HCT116 (cell line): ENCODE measurements around the gene NOL11. TPM values are rescaled to one million over a fixed set of nuclear protein-coding genes. Genes with fewer than 3 reads are reported as not detected.

Experiments
- ATAC-seq: fragments of 200-7000 bp; cut with Tn5 transposase; 2 replicates; pipeline ENCODE4 v1.9.1; 2020; ENCODE audit warnings: mild to moderate bottlenecking, moderate library complexity
- BruUV-seq: library from RNA; stranded (reverse); fragments of 400-500 nt; replicated peaks from 2 replicates; lab custom pipeline; 2021; lab: Mats Ljungman, UMichigan
- CTCF ChIA-PET: fragments of 300-600 bp; sonication (Branson Sonifier 250); formaldehyde crosslinking; loops from one replicate; lab custom pipeline; 2021; ENCODE audit warnings: antibody characterized with exemption; lab: Charles Lee
- POLR2A ChIA-PET: fragments of 300-600, 350-600 bp; sonication (Branson Sonifier 250); formaldehyde crosslinking; loops from one replicate; lab custom pipeline; 2021; ENCODE audit warnings: antibody characterized with exemption; lab: Charles Lee
- RAD21 ChIA-PET, 2 experiments: fragments of 300-600 bp; sonication (Branson Sonifier 250); formaldehyde crosslinking; loops; one replicate each; lab custom pipeline; 2023; ENCODE audit warnings: low total read pairs in 2 of 2; ENCODE audit not compliant: uncharacterized antibody in 2 of 2, unreplicated experiment in 2 of 2, low non-redundant PET in 1 of 2; lab: Charles Lee
- DNase-seq: peaks from one replicate; pipeline ENCODE4 v3.0.0-alpha.2; 2010; ENCODE audit warnings: low read depth, low spot score
- H2AFZ ChIP-seq: fragments of 200-600 bp; shearing (Covaris generic), sonication (generic); 2 replicates; pipeline ENCODE4 v1.6.1; 2017; ENCODE audit warnings: low read depth, mixed run types, mixed read lengths, antibody characterized with exemption, low read length; ENCODE audit not compliant: poor library complexity, severe bottlenecking
- H3K27ac ChIP-seq: 2 replicates; pipeline ENCODE4 v1.5.1; 2012; ENCODE audit warnings: low read depth, low read length
- H3K27me3 ChIP-seq: fragments of 200-600 bp; sonication (generic); 2 replicates; pipeline ENCODE4 v1.6.1; 2016; ENCODE audit warnings: mixed run types, low read length, mixed read lengths; ENCODE audit not compliant: insufficient read depth
- H3K36me3 ChIP-seq, 2 experiments: fragments of 200-500 bp in 1 of 2; fragments of 200-600 bp in 1 of 2; sonication (Bioruptor generic) in 1 of 2; sonication (generic) in 1 of 2; 2 replicates each; pipeline versions ENCODE4 v1.5.1 to v1.6.1; 2014 to 2016; ENCODE audit warnings: low read length in 2 of 2, inconsistent platforms in 1 of 2, mixed read lengths in 1 of 2, mixed run types in 1 of 2; ENCODE audit not compliant: insufficient read depth in 2 of 2, control insufficient read depth in 1 of 2
- H3K4me1 ChIP-seq, 2 experiments: fragments of 200-600 bp in 1 of 2; sonication (generic) in 1 of 2; 2 replicates each; pipeline versions ENCODE4 v1.5.1 to v1.6.1; 2012 to 2017; ENCODE audit warnings: low read length in 2 of 2, inconsistent platforms in 1 of 2, mild to moderate bottlenecking in 1 of 2, mixed read lengths in 1 of 2, mixed run types in 1 of 2, moderate library complexity in 1 of 2; ENCODE audit not compliant: insufficient read depth in 2 of 2, control insufficient read depth in 1 of 2
- H3K4me2 ChIP-seq: fragments of 200-600 bp; sonication (generic); 2 replicates; pipeline ENCODE4 v1.6.1; 2017; ENCODE audit warnings: mixed run types, low read length, mixed read lengths
- H3K4me3 ChIP-seq, 2 experiments: fragments of 200-600 bp in 1 of 2; sonication (generic) in 1 of 2; replicated peaks in 1 of 2; 2 replicates each; pipeline ENCODE4 v1.5.1; 2011 to 2016; ENCODE audit warnings: low read length in 2 of 2, control low read depth in 1 of 2, low read depth in 1 of 2, mild to moderate bottlenecking in 1 of 2, mixed read lengths in 1 of 2, mixed run types in 1 of 2
- H3K79me2 ChIP-seq: fragments of 200-600 bp; sonication (generic); 2 replicates; pipeline ENCODE4 v1.6.1; 2017; ENCODE audit warnings: mild to moderate bottlenecking, mixed run types, low read length, moderate library complexity, mixed read lengths; ENCODE audit not compliant: insufficient read depth
- H3K9ac ChIP-seq: fragments of 200-600 bp; sonication (generic); 2 replicates; pipeline ENCODE4 v1.6.1; 2016; ENCODE audit warnings: low read length, mixed read lengths
- H3K9me2 ChIP-seq: fragments of 200-600 bp; sonication (generic), shearing (Covaris generic); 2 replicates; pipeline ENCODE4 v1.6.1; 2017; ENCODE audit warnings: mixed run types, mild to moderate bottlenecking, moderate library complexity; ENCODE audit not compliant: insufficient read depth
- H3K9me3 ChIP-seq, 2 experiments: fragments of 200-500 bp in 1 of 2; fragments of 200-600 bp in 1 of 2; sonication (Bioruptor generic) in 1 of 2; sonication (generic) in 1 of 2; 2 replicates each; pipeline ENCODE4 v1.6.1; 2014 to 2017; ENCODE audit warnings: low read length in 2 of 2, mixed read lengths in 2 of 2, inconsistent platforms in 1 of 2, low read depth in 1 of 2, mild to moderate bottlenecking in 1 of 2, mixed run types in 1 of 2, moderate library complexity in 1 of 2; ENCODE audit not compliant: control insufficient read depth in 1 of 2, insufficient read depth in 1 of 2
- H4K20me1 ChIP-seq: fragments of 200-600 bp; sonication (generic), shearing (Covaris generic); 2 replicates; pipeline ENCODE4 v1.6.1; 2017; ENCODE audit warnings: mixed run types, mild to moderate bottlenecking, moderate library complexity; ENCODE audit not compliant: insufficient read depth
- CBX3 ChIP-seq: IDR thresholded peaks from 2 replicates; pipeline ENCODE4 v1.6.1; 2012; ENCODE audit warnings: low read depth
- CEBPB ChIP-seq: IDR thresholded peaks from 2 replicates; pipeline ENCODE4 v1.6.1; 2012; ENCODE audit warnings: low read depth
- CTCF ChIP-seq, 3 experiments: fragments of 200-600 bp in 1 of 3; sonication (generic) in 1 of 3; IDR thresholded peaks in 2 of 3; conservative IDR thresholded peaks in 1 of 3; 2 replicates each; pipeline ENCODE4 v1.5.1; 2012 to 2017; ENCODE audit warnings: low read depth in 2 of 3, low read length in 2 of 3, antibody characterized with exemption in 1 of 3, borderline replicate concordance in 1 of 3, control low read depth in 1 of 3, mild to moderate bottlenecking in 1 of 3, mixed read lengths in 1 of 3, mixed run types in 1 of 3, moderate library complexity in 1 of 3; ENCODE audit not compliant: insufficient read depth in 1 of 3
- EGR1 ChIP-seq: IDR thresholded peaks from 2 replicates; pipeline ENCODE4 v1.6.1; 2012; ENCODE audit warnings: low read depth
- EZH2 ChIP-seq: fragments of 200-600 bp; sonication (generic); IDR thresholded peaks from 2 replicates; pipeline ENCODE4 v1.6.1; 2017; ENCODE audit warnings: antibody characterized with exemption, mixed run types
- FOSL1 ChIP-seq: IDR thresholded peaks from 2 replicates; pipeline ENCODE4 v1.6.1; 2012; ENCODE audit warnings: low read depth
- JUND ChIP-seq: IDR thresholded peaks from 2 replicates; pipeline ENCODE4 v1.6.1; 2012
- MAX ChIP-seq: IDR thresholded peaks from 2 replicates; pipeline ENCODE4 v1.6.1; 2012
- POLR2AphosphoS5 ChIP-seq: IDR thresholded peaks from 2 replicates; pipeline ENCODE4 v1.6.1; 2011; ENCODE audit warnings: mild to moderate bottlenecking, low read depth, low read length, moderate library complexity
- RAD21 ChIP-seq: IDR thresholded peaks from 2 replicates; pipeline ENCODE4 v1.6.1; 2012; ENCODE audit warnings: low read depth, mild to moderate bottlenecking
- REST ChIP-seq: IDR thresholded peaks from 2 replicates; pipeline ENCODE4 v1.6.1; 2012; ENCODE audit warnings: low read depth
- SP1 ChIP-seq: IDR thresholded peaks from 2 replicates; pipeline ENCODE4 v1.6.1; 2012; ENCODE audit warnings: low read depth
- SRF ChIP-seq: IDR thresholded peaks from 2 replicates; pipeline ENCODE4 v1.6.1; 2012; ENCODE audit warnings: low read depth
- YY1 ChIP-seq: IDR thresholded peaks from 2 replicates; pipeline ENCODE4 v1.6.1; 2011; ENCODE audit warnings: low read length, low read depth, moderate library complexity, mild to moderate bottlenecking; ENCODE audit not compliant: insufficient replicate concordance; ENCODE audit errors: extremely low read depth
- ZNF274 ChIP-seq: fragments of 200-500 bp; sonication (Bioruptor generic); IDR thresholded peaks from 2 replicates; pipeline ENCODE4 v1.6.1; 2014; ENCODE audit warnings: mild to moderate bottlenecking, low read depth, low read length, inconsistent platforms
- intact Hi-C: fragments of 100-400 bp; cut with micrococcal nuclease; formaldehyde crosslinking; loops from 2 replicates; pipeline ENCODE4 v1.10.0; 2022
- total RNA-seq: library from RNA; stranded (reverse); gene quantifications from one replicate; pipeline ENCODE4 v1.2.1, GENCODE V29; 2021; ENCODE audit not compliant: unreplicated experiment

The NOL11 gene
- total RNA-seq, 1 experiment from 2014 or later, result 118 TPM

- Histone ChIP-seq H3K9ac (no peak overlapping the region), H3K27me3 (no peaks in the 10 kb centered on the region), H4K20me1 (no peaks in the 10 kb centered on the region), H3K36me3 (no peaks in the 10 kb centered on the region), H3K9me3 (no peaks in the 10 kb centered on the region), H3K9me2 (no peaks in the 10 kb centered on the region), H3K4me3 (no peak overlapping the region), H3K79me2 (no peaks in the 10 kb centered on the region), H3K27ac (no peak overlapping the region), H2AFZ (no peak overlapping the region), H3K4me2 (no peak overlapping the region), H3K4me1 (peaks cover 4 to 6% of the 10 kb centered on the region in 2 experiments; a peak in 3 of 4 replicates)
- BruUV-seq, result no TSS peak
- ChIA-PET POLR2A (no interaction called here), CTCF (no interaction called here), RAD21 (no interaction called here)
- intact Hi-C loops, result no loop called here
- DNase-seq (no peak), ATAC-seq (no peak)
- TF ChIP-seq JUND (no peak), CBX3 (no peak), YY1 (no peak), ZNF274 (no peak), FOSL1 (no peak), MAX (no peak), CEBPB (no peak), EZH2 (no peak), REST (no peak), EGR1 (no peak), SP1 (no peak), POLR2AphosphoS5 (no peak), CTCF (IDR thresholded peaks at IDR 0.05 in 2 of 3, conservative IDR thresholded peaks at IDR 0.05 in 1 of 3; ENCODE audit: borderline replicate concordance in 1 of 3, insufficient read depth in 1 of 3, low read depth in 2 of 3, low read length in 2 of 3) (no peak), RAD21 (no peak), SRF (no peak)
Observed at GRCh38 chr17:67712375-67712774, 5.4 kb upstream of the NOL11 start.
